ENCODE measurements around the gene SMOC1.

The SMOC1 gene

GRCh38 chr14:69865701-69866365 is 13.4 kb upstream of the SMOC1 start:
- DNase-seq: no peak

DNA sequence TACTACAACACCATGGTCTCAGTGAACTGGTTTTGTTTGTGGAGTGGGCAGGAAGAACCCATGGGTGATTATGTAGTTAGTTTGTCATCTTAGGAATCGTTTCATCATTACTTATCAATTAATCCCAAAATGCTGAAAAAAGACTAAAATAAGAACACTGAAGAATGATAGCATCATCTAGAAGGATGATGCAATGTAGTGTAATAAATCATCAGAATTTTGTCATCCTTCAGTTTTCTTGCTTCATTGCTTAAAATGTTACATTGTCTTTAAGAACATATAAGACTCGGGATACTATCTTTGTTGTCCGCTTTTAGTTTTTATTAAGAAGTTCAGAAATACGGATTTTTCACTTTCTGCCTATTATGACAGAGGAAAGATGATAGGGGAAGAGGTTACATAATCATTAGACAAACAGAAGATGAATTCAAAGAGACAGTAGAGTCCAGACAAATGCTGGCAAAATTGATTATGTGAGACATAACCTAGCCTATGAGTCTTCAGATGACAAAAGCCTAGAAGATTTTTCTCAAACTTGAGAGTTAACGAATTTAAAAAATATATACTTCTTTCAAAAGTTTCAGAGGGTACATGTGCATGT is 10.8 kb upstream of the SMOC1 start:
- no peak for DNase-seq

GRCh38 chr14:69870613-69871012 is 8.6 kb upstream of the SMOC1 start:
- DNase-seq: no peak

GRCh38 chr14:69873877-69874780 is 5.1 kb upstream of the SMOC1 start:
- no peak for DNase-seq

GRCh38 chr14:69876221-69876847 is 2.9 kb upstream of the SMOC1 start:
- no peak for DNase-seq

- no peak for DNase-seq
Measured at GRCh38 chr14:69876848-69877306, 2.3 kb upstream of the SMOC1 start.

- DNase-seq: peak; percentile 27
Measured at GRCh38 chr14:69877492-69877891, 1.7 kb upstream of the SMOC1 start.

DNA sequence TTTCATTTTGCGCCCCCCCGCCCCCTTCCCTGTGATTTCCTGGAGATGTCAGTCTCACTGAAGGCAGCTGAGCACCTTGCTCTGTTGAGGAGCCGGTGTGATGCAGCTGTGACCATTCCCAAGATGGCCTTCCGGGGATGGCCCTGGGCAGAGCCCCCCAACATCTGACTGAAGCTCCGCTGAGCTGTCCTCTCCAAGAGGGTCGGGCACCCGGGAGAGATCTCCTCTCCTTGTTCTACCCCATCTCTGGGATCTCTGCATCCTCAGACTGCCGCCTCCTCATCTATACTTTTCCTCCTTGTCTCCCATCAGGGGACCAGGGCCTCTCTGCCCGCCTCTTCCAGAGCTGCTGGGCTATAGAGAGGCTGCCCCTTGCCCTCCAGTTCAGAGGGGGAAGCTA is 965 bp upstream of the SMOC1 start:
- DNase-seq: no peak

DNA sequence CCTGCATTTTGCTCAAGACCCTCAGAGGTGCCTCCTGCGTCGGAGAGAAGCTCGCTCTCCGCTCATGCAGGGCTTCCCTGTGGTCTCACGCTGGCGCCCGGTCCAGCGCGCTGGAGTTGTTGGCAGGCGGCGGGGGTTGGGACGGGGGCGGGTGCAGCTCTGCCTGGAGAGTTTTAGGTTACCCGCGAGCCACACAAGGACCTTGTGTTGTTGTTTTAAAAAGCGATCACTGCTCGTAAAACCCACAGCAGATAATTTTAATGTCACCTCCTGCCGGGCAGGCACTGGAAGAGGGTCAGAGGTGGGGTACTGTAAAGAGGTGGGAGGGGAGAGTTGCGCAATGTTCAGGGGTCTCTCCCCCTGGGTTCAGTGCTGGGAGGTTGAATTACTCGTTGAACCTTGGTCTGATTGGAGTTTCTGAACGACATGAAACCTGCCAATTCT is 850 bp downstream of the SMOC1 start:
- DNase-seq: peak; percentile 55

DNA sequence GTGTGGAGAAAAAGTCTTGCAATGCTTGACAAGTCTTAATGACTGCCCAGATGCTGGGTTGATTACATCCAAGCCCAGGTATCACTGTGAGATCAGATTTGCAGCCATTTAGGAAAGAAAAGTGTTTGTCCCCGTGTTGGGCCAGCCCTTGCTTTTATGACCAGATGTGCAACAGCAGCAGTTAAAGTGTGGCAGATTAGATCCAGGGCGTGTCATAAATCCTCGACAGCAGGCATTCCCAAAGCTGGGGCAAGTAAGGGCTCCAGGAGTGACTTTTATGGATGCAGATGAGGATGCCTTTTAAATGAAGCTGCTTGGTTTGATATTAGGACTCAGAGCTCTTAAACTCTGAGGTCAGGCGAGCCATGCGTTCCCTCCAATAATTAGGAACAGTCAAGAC is 1.7 kb downstream of the SMOC1 start:
- DNase-seq: no peak

DNA sequence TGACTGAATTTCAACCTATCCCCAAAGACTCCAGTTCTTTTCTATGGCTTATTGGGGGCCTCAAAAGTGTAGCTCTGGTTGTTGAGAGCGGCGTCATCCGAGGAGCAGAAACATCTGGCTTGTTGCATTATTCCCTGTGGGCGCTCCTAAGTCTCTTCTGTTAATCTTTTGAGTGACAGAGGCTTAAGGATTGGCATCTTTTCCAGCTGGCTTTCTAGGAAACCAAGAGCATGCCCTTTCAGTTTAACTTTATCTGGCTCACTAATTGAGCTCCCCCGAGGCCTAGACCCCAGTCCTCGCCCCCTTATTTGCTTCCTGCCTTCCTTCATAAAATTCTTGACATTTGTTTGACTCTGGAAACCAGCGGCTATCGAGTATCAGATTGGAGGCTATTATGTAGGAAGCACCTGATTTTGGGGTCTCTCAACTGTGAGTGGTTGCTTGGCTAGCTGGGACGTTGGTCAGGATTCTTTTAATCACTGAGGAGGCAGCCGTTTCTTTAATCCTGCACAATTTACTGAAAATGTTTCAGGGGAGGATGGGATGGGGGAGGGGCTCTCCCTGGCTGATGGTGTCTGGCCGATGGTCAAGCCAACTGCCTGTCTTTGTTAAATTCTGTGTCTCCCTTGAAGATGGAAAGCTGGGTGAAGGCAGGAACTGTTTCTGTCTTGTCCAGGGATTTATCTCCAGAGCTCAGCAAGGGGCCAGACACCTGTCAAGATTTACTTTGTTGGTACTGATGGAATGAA is 3.1 kb downstream of the SMOC1 start:
- no peak for DNase-seq

DNA sequence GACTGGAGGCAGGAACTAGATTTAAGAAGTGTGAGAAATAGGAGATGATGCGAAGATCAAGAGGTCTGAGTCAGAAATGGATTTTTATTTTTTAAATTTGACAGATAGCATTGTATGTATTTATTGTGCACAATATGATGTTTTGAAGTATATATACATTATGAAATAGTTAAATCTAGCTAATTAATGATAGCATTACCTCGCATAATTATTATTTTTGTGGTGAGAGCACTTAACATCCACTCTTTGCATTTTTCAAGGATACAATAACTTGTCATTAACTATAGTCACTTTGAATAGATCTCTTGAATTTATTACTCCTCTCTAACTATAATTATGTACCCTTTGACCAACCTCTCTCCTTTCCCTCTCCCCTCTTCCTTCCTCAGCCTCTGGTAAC is 3.7 kb downstream of the SMOC1 start:
- DNase-seq: no peak

- no peak for DNase-seq
Measured at GRCh38 chr14:69886453-69887242, 7.4 kb downstream of the SMOC1 start.

GRCh38 chr14:69887740-69888657 is 8.8 kb downstream of the SMOC1 start:
- DNase-seq: no peak

GRCh38 chr14:69891422-69891821 is 12.2 kb downstream of the SMOC1 start:
- DNase-seq: no peak

DNA sequence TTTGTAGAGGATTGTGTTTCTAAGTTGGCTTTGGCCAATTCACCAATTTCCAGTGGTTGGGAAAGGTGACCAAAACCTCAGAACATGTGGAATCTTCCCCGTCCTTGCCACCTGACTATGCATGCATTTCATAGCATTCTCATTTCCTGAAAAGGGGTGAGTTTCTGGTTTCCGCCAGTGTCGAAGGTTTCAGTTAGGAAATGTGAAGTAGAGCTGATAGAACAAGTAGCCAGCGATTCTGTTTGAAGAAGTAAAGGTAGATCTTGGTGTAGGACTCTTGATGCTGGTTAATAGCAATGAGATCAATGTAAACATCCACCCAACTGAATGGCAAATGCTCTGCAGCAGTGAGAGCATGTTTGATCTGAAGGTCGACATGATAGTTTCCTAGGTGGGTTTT is 15.9 kb downstream of the SMOC1 start:
- no peak for DNase-seq

GRCh38 chr14:69896080-69896479 is 16.9 kb downstream of the SMOC1 start:
- no peak for DNase-seq

GRCh38 chr14:69896972-69897371 is 17.8 kb downstream of the SMOC1 start:
- DNase-seq: no peak

DNA sequence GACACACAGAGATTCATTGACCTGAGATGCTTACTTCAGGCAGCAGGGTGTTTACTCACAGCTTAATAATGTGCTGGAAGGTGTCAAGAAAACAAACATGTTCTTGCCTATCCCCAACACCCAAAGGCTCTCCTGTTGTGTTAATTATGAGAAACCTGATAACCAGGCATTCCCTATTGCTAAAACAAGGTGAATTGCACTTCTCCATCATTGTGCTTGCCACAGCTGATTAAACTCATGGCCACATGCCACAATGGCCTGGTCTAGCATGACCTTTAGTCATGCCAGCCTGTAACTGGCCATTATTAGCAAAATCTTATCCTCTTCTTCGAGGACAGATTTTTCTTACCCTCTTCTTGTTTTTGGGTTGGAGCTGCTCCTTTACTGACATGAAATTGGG is 21.4 kb downstream of the SMOC1 start:
- no peak for DNase-seq

GRCh38 chr14:69901113-69901951 is 22.1 kb downstream of the SMOC1 start:
- DNase-seq: no peak

Measured in NCI-H748 treated with DMSO at 0.1 percent for 48 hours (cell line).